Pancreas (tissue), 10 donors: ENCODE measurements around the gene CELF2. TPM values are rescaled to one million over a fixed set of nuclear protein-coding genes. Genes with fewer than 3 reads are reported as not detected.

ENCODE experiments used
- ATAC-seq, 4 donors: fragments of 200-7000 bp; cut with Tn5 transposase; one replicate each; pipeline versions ENCODE4 v1.8.0 to v1.9.1; 2020; ENCODE audit warnings: mild to moderate bottlenecking in 4 of 4, moderate library complexity in 4 of 4
- DNase-seq, 6 donors: peaks; one replicate each; pipeline ENCODE4 v3.0.0-alpha.2; 2020
- FAIRE-seq: peaks from 2 replicates; lab custom pipeline; 2012; peaks lifted over from hg19 to GRCh38; lab: Jason Lieb, UNC
- H3K27ac ChIP-seq, 4 donors: fragments of 200-600 bp; sonication (generic); 1 replicate in 3 of 4; 2 replicates in 1 of 4; pipeline versions ENCODE4 v1.5.0 to v1.8.0; 2020
- H3K27me3 ChIP-seq, 4 donors: fragments of 200-600 bp; one replicate each; pipeline ENCODE4 v1.8.0; 2021
- H3K36me3 ChIP-seq, 3 donors: fragments of 200-600 bp; sonication (generic) in 1 of 3; one replicate each; pipeline versions ENCODE4 v1.5.0 to v1.8.0; 2020 to 2021
- H3K4me1 ChIP-seq, 3 donors: fragments of 200-600 bp; one replicate each; pipeline ENCODE4 v1.8.0; 2021
- H3K4me3 ChIP-seq, 4 donors: fragments of 200-600 bp; sonication (generic) in 2 of 4; one replicate each; pipeline versions ENCODE4 v1.5.0 to v1.8.0; 2020 to 2021
- H3K9me3 ChIP-seq, 4 donors: fragments of 200-600 bp; one replicate each; pipeline ENCODE4 v1.8.0; 2021
- WGBS, 2 donors: extraction: QIAGEN DNeasy Blood & Tissue Kit; methylation state at CpG; one replicate each; pipeline ENCODE4 v1.1.7; 2013; 5-methylcytosine and 5-hydroxymethylcytosine counted together
- intact Hi-C, 3 donors: fragments of 100-400 bp; cut with DNase I; formaldehyde crosslinking; loops; one replicate each; pipeline versions ENCODE4 v1.11.1 to v1.14.2; 2022
- polyA plus RNA-seq, 2 donors: library from polyadenylated mRNA; stranded (reverse); fragments of 200-250 nt; gene quantifications; one replicate each; pipeline ENCODE4 v1.2.3, GENCODE V29; 2013
- total RNA-seq, 6 donors: library from RNA; stranded (reverse); fragmentation: NEBNext Ultra II Directional in 4 of 6; extraction: Animal tissue kit (Norgen Biotek cat#: 25700) in 4 of 6; gene quantifications; one replicate each; pipeline versions ENCODE4 v1.2.1 to v1.2.4, GENCODE V29; 2021 to 2023
- TF ChIP-seq, protein P1 (sequence below), 4 donors: fragments of 200-600 bp; sonication (generic) in 3 of 4; IDR thresholded peaks; one replicate each; pipeline versions ENCODE4 v1.5.0 to v1.8.0; 2021; ENCODE audit warnings: antibody characterized with exemption in 4 of 4
- donor health status: healthy with polysubstance abuse.
- donor health status: DM: no; HTN: no; CAD: no; lungs with moderate emphysema.
- donor health status: DM: no; HTN: no; CAD: no.
- donor health status: control.
- donor health status: control.
- donor health status: Bipolar disorder and iron deficiency.
- donor health status: DM: yes; HTN: yes; CAD: no.
- donor health status: DM: no; HTN: no; CAD: no.
- donor health status: DM: no; HTN: no; CAD: no.
- donor health status: DM: yes; HTN: yes; CAD: no.

Gene CELF2
- total and polyA plus RNA-seq, 8 donors, result 1.2 to 11.7 (median 2.2) TPM

DNA sequence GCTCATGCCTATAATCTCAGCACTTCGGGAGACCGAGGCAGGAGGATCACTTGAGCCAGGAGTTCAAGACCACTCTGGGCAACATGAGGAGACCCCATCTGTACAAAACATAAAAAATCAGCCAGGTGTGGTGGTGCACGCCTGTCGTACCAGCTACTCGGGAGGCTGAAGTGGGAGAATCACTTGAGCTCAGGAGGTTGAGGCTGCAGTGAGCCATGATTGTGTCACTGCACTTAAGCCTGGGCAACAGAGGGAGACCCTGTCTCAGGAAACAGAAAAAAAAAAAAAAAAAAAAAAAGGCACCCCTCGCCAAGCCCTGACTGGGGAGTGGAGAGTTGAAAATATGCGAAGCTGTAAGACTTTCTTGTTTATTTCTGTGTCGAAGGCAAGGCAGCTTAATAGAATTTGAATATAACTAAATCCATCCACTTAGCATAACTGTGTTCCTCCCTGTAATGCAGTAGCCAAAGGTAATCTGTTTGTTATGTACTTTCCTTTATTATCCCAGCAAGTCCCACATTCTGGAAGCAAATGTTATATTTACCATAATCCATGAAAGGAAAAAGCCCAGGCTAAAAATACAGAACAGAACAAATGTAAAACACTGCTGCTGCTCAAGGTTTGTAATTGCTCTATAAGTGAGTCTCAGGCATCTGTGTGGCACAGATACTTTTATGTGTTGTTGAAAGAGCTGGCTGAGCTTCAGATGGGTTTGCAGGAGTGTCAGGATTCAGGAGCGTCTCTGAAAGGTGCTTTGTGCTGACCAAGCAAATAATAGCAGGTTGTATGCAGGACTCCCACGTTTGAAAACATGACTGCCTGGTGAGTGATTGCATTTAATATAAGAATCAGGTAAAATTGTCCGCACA lies 127.2 kb downstream of the CELF2 start:
- FAIRE-seq (no peak), ATAC-seq (no peak), DNase-seq (no peak)
- Histone ChIP-seq H3K27me3 (no peaks in the 10 kb centered on the region), H3K4me3 (no peak overlapping the region), H3K4me1 (peaks cover 0 to 4% (median 0%) of the 10 kb centered on the region in 3 donors), H3K27ac (no peak overlapping the region), H3K36me3 (no peaks in the 10 kb centered on the region), H3K9me3 (no peaks in the 10 kb centered on the region)
- TF ChIP-seq, protein P1, sequence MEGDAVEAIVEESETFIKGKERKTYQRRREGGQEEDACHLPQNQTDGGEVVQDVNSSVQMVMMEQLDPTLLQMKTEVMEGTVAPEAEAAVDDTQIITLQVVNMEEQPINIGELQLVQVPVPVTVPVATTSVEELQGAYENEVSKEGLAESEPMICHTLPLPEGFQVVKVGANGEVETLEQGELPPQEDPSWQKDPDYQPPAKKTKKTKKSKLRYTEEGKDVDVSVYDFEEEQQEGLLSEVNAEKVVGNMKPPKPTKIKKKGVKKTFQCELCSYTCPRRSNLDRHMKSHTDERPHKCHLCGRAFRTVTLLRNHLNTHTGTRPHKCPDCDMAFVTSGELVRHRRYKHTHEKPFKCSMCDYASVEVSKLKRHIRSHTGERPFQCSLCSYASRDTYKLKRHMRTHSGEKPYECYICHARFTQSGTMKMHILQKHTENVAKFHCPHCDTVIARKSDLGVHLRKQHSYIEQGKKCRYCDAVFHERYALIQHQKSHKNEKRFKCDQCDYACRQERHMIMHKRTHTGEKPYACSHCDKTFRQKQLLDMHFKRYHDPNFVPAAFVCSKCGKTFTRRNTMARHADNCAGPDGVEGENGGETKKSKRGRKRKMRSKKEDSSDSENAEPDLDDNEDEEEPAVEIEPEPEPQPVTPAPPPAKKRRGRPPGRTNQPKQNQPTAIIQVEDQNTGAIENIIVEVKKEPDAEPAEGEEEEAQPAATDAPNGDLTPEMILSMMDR (IDR thresholded peaks at IDR 0.05), result no peak
- WGBS, 2 donors, result 74 to 81% methylated on average over 11 of the region's 11 CpGs
- intact Hi-C loops, result no loop called here

DNA sequence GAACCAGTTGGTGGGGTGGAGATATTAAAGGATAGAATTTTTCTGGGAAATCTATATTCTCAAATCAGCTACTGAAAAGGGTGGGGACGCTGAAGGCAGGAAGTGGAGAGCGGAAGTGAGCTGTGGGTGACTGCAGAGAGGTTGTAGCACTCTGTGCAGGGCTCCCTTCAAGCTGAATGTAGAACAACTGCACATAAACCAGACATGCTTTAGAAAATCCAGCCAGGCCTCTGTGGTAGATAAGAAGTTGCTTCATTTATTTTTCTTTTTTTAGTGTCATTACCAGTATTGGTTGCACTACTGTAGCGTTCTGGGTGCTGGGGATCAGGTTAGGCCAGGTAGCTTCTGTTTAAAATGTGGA lies 127.8 kb downstream of the CELF2 start:
- ATAC-seq (peak in 2 of 4 donors; percentile 40 to 53), DNase-seq (no peak), FAIRE-seq (no peak)
- Histone ChIP-seq H3K4me1 (peaks cover 0 to 4% (median 0%) of the 10 kb centered on the region in 3 donors), H3K36me3 (no peaks in the 10 kb centered on the region), H3K9me3 (no peaks in the 10 kb centered on the region), H3K27me3 (no peaks in the 10 kb centered on the region), H3K27ac (no peak overlapping the region), H3K4me3 (no peak overlapping the region)
- 60 to 70% methylated on average over 3 of the region's 3 CpGs for WGBS, 2 donors
- intact Hi-C loops, result no loop called here
- TF ChIP-seq, protein P1 (IDR thresholded peaks at IDR 0.05), result no peak

DNA sequence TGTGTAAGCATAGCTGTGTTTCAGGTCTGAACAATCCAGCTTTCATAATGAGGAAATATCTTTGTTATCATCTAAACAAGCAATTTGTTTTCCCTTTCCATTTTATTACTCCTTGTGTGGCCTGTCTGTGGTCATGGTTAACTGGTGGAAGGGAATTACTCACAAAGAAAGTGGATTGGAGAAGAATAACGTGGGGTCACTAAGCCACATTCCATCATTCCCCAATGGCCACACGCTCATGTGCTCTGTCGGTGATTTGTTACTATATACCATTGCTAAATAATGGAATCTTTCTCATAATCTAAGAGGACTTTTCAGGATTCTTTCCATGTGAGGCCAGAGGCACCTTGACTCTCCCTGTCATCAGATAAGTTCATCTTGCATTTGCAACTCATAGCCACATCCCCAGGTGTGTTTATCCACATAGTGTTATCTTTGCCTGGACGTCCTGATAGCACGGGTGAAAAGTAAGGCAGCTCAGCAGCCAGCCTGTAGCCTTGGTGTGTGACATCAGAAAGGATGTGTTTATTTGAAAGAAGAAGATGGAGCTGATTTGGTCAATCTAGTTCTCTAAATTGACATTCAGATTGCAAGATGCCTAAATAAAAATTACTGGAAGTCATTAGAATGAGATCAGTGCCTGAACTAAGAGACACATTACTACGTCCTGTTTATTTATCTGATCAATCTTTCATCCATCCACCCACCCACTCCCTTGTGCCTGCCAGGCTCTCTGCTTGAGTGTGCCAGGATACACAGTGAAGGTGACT lies 128.9 kb downstream of the CELF2 start:
- Histone ChIP-seq H3K36me3 (no peaks in the 10 kb centered on the region), H3K27me3 (no peaks in the 10 kb centered on the region), H3K4me1 (peaks cover 0 to under 1% (median 0%) of the 10 kb centered on the region in 3 donors), H3K4me3 (no peak overlapping the region), H3K9me3 (no peaks in the 10 kb centered on the region), H3K27ac (no peak overlapping the region)
- DNase-seq, result no peak
- peak in 1 of 4 donors; percentile 18 for ATAC-seq
- intact Hi-C loops, result no loop called here
- 39% methylated on average over 6 of the region's 6 CpGs for WGBS, 2 donors
- TF ChIP-seq, protein P1 (IDR thresholded peaks at IDR 0.05), result no peak
- FAIRE-seq, result no peak

DNA sequence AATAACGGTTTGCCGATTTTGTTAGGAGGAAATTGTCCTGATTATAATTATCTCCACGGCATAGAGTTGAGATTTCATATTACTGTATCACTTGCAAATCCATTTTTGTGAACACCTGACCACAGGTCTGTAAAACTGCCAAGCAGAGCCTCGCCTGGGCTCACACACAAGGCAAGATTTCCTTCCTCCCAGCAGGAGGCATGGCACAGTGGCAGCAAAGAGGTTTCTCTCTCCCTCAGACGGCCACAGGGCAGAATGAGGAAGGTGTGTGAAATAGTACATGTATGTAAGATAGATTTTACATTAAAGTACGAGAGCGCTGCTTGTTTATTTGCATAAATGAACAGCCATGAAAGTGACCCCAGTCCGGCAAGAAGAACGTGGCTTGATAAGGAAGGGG lies 130.1 kb downstream of the CELF2 start:
- 55 to 65% methylated on average over 9 of the region's 9 CpGs for WGBS, 2 donors
- ATAC-seq (peak in 2 of 4 donors; percentile 49 to 59), DNase-seq (no peak), FAIRE-seq (no peak)
- Histone ChIP-seq H3K4me1 (no peaks in the 10 kb centered on the region), H3K27me3 (no peaks in the 10 kb centered on the region), H3K4me3 (no peak overlapping the region), H3K36me3 (no peaks in the 10 kb centered on the region), H3K9me3 (no peaks in the 10 kb centered on the region), H3K27ac (no peak overlapping the region)
- intact Hi-C loops, result no loop called here
- TF ChIP-seq, protein P1 (IDR thresholded peaks at IDR 0.05), result no peak
